ENCODE results near the gene MESP2. TPM values are rescaled to one million over a fixed set of nuclear protein-coding genes. Genes with fewer than 3 reads are reported as not detected.

MESP2 gene
- total and polyA plus RNA-seq, 9 of the 15 experiments (the other 6 are each of a cell fraction or from before 2014, with no cell fraction given): 0.08 to 0.82 (median 0.37) TPM

DNA sequence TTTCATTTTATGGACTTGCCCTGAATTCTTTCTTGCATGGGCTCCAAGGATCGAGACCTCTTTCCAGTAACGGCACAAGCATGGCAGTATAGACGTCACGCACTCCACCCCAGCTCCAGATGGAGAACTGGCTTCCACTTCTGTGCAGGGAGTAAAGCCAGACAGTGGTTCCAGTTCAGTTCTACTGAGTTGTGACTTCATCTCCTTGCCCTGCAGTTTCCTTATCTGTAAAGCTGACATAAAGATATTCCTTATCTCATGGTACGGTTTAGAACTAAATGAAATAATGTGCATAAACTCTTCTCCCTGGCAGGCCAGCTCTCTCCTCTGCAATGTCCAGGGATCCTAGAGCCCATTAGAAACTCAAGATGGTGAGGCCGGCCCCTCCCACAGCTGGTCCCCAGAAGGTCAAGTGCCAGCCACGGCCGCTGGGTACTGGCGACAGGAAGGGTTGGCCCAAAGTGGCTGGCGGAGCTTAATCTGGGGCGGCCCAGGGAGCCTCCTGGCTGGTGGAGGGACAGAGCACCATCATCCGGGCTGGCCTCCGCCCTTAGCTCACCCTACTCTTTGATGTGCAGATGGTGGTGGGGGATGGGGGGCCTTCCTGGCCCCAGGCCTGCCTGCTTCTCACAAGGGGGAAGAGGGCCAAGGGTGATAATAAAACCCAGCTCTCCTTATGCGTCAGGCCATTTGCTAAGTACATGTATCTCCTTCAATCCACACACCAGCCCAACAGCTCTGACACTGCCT, 7.2 kb downstream of the MESP2 start (continued):
- TF ChIP-seq, protein P1, sequence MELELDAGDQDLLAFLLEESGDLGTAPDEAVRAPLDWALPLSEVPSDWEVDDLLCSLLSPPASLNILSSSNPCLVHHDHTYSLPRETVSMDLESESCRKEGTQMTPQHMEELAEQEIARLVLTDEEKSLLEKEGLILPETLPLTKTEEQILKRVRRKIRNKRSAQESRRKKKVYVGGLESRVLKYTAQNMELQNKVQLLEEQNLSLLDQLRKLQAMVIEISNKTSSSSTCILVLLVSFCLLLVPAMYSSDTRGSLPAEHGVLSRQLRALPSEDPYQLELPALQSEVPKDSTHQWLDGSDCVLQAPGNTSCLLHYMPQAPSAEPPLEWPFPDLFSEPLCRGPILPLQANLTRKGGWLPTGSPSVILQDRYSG (tag; conservative IDR thresholded peaks at IDR 0.05; ENCODE audit: low read depth): 0 out of 2 replicates have a peak, but pooled peaks have one; percentile 51

DNA sequence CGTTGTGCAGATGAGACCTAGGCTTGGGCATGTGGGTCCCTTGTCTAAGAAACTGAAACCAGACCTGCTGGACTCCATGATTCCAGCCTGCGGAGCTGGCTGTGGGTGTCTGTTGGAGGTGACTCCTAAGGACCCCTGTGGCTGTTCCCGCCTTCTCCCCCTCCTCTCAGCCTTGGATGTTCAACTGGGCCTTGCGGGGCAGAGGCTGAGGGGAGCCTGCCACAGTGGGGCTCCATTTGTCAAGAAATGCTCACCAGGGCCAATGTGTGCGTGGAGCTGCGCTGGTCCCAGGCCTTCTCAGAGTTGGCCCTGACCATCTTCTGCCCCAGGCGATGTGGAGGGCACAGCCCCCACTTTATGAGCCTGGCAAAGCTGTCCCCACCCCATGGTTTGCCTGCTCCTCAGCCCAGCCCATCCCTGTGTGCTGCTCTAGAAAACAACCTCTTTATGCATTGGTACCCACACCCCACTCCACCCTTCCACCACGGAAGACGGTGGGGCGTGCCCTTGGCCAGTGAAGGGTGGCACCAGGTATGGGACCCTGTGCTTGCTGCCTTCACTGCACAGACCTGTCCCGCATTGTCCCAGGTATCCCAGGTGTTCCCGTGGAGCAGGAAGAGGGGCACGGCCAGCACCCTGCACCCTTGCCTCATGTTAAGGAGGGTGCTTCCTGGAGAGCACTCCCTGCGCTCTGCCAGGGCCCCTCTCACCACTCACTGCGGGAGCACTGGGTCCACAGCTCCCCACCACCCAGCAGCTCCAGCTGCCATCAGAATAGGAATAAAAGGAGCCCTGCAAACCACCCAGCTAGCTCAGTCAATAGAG, 7.9 kb downstream of the MESP2 start:
- H3K4me3 ChIP-seq: no peak overlapping the region
- BruUV-seq (replicated peaks): no TSS peak
- ATAC-seq (peak; percentile 28), FAIRE-seq (no peak), DNase-seq (ENCODE audit: extremely low read depth in 1 of 4, low spot score in 3 of 4) (no peak)
- no peaks in the 10 kb centered on the region for H3K9me1 ChIP-seq (ENCODE audit: control insufficient read depth, insufficient read depth, low read length)
- in situ Hi-C loops (cut with MboI) (loop anchor here (10.0 kb wide), 1 partner anchor 451 kb away; the partner anchor contains the start of genes CIB1 and GDPGP1), intact Hi-C loops (cut with micrococcal nuclease) (loop anchor here (2.0 kb wide), 1 partner anchor 31 kb away; the partner anchor contains the start of gene ANPEP)
- H3K27ac ChIP-seq (ENCODE audit: extremely low read depth, low read depth, low read length): peak overlapping the region; percentile 77; the same call in 2 of the 3 replicates
- H3K9ac ChIP-seq (ENCODE audit: insufficient read depth in 1 of 2, low read depth in 2 of 2, low read length in 2 of 2): peak overlapping the region in 1 of 2 experiments; percentile 65; a peak in 1 of 4 replicates
- WGBS (ENCODE audit: insufficient coverage, low coverage, missing lambda C conversion rate): 75% methylated on average over 12 of the region's 15 CpGs
- ChIA-PET POLR2A (interaction anchor here (0.7 to 1.7 kb wide), 4 partner anchors 15 to 110 kb away, joined by 3 to 5 read pairs (median 4); partner anchors contain the start of gene AP3S2), CTCF (ENCODE audit: low intra/inter-chr PET ratio) (no interaction called here)
- H3K79me2 ChIP-seq (ENCODE audit: control insufficient read depth, insufficient read depth, low read length): no peaks in the 10 kb centered on the region
- H4K20me1 ChIP-seq (replicated peaks; ENCODE audit: control insufficient read depth, insufficient read depth, low read length): no peaks in the 10 kb centered on the region
- H3K36me3 ChIP-seq (ENCODE audit: control insufficient read depth, insufficient read depth, low read length): no peaks in the 10 kb centered on the region
- H2AFZ ChIP-seq (ENCODE audit: low read depth, low read length): peak overlapping the region; percentile 86
- no peak overlapping the region for H3K4me2 ChIP-seq (ENCODE audit: insufficient read depth, low read length)
- H3K9me3 ChIP-seq (replicated peaks; ENCODE audit: control insufficient read depth, insufficient read depth, low read depth, low read length): no peaks in the 10 kb centered on the region; the same call in 1 of the 2 replicates
- H3K27me3 ChIP-seq (ENCODE audit: control insufficient read depth in 2 of 2, insufficient read depth in 2 of 2, low read length in 2 of 2): no peaks in the 10 kb centered on the region
- H3K4me1 ChIP-seq (replicated peaks in 1 of 2; ENCODE audit: control insufficient read depth in 2 of 2, insufficient read depth in 2 of 2, low read length in 2 of 2): peaks cover 35 to 37% of the 10 kb centered on the region in 2 experiments
- TF ChIP-seq TRIM24 (IDR thresholded peaks at IDR 0.05) (no peak), HOXB6 (CRISPR knock-in tag; IDR thresholded peaks at IDR 0.05; ENCODE audit: borderline replicate concordance) (no peak), ZNF780A (CRISPR knock-in tag; IDR thresholded peaks at IDR 0.05) (no peak), MEIS2 (IDR thresholded peaks at IDR 0.05; ENCODE audit: partially characterized antibody) (no peak), MCM7 (IDR thresholded peaks at IDR 0.05) (no peak), NR1H2 (CRISPR knock-in tag; IDR thresholded peaks at IDR 0.05) (no peak)
- TF ChIP-seq, protein P2, sequence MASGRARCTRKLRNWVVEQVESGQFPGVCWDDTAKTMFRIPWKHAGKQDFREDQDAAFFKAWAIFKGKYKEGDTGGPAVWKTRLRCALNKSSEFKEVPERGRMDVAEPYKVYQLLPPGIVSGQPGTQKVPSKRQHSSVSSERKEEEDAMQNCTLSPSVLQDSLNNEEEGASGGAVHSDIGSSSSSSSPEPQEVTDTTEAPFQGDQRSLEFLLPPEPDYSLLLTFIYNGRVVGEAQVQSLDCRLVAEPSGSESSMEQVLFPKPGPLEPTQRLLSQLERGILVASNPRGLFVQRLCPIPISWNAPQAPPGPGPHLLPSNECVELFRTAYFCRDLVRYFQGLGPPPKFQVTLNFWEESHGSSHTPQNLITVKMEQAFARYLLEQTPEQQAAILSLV (tag; IDR thresholded peaks at IDR 0.05): no peak
- TF ChIP-seq, protein P3, sequence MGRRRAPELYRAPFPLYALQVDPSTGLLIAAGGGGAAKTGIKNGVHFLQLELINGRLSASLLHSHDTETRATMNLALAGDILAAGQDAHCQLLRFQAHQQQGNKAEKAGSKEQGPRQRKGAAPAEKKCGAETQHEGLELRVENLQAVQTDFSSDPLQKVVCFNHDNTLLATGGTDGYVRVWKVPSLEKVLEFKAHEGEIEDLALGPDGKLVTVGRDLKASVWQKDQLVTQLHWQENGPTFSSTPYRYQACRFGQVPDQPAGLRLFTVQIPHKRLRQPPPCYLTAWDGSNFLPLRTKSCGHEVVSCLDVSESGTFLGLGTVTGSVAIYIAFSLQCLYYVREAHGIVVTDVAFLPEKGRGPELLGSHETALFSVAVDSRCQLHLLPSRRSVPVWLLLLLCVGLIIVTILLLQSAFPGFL (CRISPR knock-in tag; IDR thresholded peaks at IDR 0.05): no peak
- TF ChIP-seq, protein P4, sequence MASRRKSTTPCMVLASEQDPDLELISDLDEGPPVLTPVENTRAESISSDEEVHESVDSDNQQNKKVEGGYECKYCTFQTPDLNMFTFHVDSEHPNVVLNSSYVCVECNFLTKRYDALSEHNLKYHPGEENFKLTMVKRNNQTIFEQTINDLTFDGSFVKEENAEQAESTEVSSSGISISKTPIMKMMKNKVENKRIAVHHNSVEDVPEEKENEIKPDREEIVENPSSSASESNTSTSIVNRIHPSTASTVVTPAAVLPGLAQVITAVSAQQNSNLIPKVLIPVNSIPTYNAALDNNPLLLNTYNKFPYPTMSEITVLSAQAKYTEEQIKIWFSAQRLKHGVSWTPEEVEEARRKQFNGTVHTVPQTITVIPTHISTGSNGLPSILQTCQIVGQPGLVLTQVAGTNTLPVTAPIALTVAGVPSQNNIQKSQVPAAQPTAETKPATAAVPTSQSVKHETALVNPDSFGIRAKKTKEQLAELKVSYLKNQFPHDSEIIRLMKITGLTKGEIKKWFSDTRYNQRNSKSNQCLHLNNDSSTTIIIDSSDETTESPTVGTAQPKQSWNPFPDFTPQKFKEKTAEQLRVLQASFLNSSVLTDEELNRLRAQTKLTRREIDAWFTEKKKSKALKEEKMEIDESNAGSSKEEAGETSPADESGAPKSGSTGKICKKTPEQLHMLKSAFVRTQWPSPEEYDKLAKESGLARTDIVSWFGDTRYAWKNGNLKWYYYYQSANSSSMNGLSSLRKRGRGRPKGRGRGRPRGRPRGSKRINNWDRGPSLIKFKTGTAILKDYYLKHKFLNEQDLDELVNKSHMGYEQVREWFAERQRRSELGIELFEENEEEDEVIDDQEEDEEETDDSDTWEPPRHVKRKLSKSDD (conservative IDR thresholded peaks at IDR 0.05; ENCODE audit: low read length): no peak
